ENCODE data around the gene CEMIP. TPM values are rescaled to one million over a fixed set of nuclear protein-coding genes. Genes with fewer than 3 reads are reported as not detected.

Gene CEMIP
- total and polyA plus RNA-seq, 2 of the 13 experiments (the other 11 are each of a cell fraction or from before 2014, with no cell fraction given): 4.3 to 28.5 TPM

- TF ChIP-seq ATAD3A (CRISPR knock-in tag; IDR thresholded peaks at IDR 0.05): no peak
- TF ChIP-seq HMGA1 (CRISPR knock-in tag; conservative IDR thresholded peaks at IDR 0.05): no peak
- TF ChIP-seq EP300 (IDR thresholded peaks at IDR 0.05; ENCODE audit: low read depth in 2 of 2, low read length in 2 of 2): peak; percentile 58 to 90; a peak in 3 of 4 replicates
- peak; percentile 97 for TF ChIP-seq EP300 (CRISPR knock-in tag; IDR thresholded peaks at IDR 0.05; ENCODE audit: borderline replicate concordance)
- peak; percentile 69 for TF ChIP-seq RXRB (CRISPR knock-in tag; IDR thresholded peaks at IDR 0.05; ENCODE audit: borderline replicate concordance)
- no peak for TF ChIP-seq ZNF740 (CRISPR knock-in tag; IDR thresholded peaks at IDR 0.05)
- peak; percentile 89; the same call in 1 of the 2 replicates for TF ChIP-seq ZBTB7B (CRISPR knock-in tag; IDR thresholded peaks at IDR 0.05)
- TF ChIP-seq ZNF678 (CRISPR knock-in tag; IDR thresholded peaks at IDR 0.05): no peak
- no peak for TF ChIP-seq CHD2 (IDR thresholded peaks at IDR 0.05; ENCODE audit: low read depth, low read length)
- TF ChIP-seq MNT (IDR thresholded peaks at IDR 0.05): peak; percentile 25; the same call in 1 of the 2 replicates
- peak; percentile 78 for TF ChIP-seq MAX (IDR thresholded peaks at IDR 0.05)
- TF ChIP-seq ZSCAN25 (CRISPR knock-in tag; IDR thresholded peaks at IDR 0.05): no peak
- TF ChIP-seq ZNF780A (CRISPR knock-in tag; IDR thresholded peaks at IDR 0.05): no peak
- TF ChIP-seq ZNF646 (CRISPR knock-in tag; IDR thresholded peaks at IDR 0.05): no peak
- no peak for TF ChIP-seq ZSCAN20 (CRISPR knock-in tag; IDR thresholded peaks at IDR 0.05; ENCODE audit: borderline replicate concordance)
- 0 out of 2 replicates have a peak, but pooled peaks have one; percentile 12 for TF ChIP-seq FOXA1 (IDR thresholded peaks at IDR 0.05)
- peak; percentile 88 for TF ChIP-seq FOXA1 (CRISPR knock-in tag; IDR thresholded peaks at IDR 0.05)
- TF ChIP-seq THAP11 (CRISPR knock-in tag; IDR thresholded peaks at IDR 0.05): peak; percentile 43; the same call in 1 of the 2 replicates
- peak; percentile 89 for TF ChIP-seq ISL2 (CRISPR knock-in tag; IDR thresholded peaks at IDR 0.05)
- no peak for TF ChIP-seq ZNF580 (CRISPR knock-in tag; IDR thresholded peaks at IDR 0.05; ENCODE audit: borderline replicate concordance, low read depth)
- no peak for TF ChIP-seq FLYWCH1 (CRISPR knock-in tag; IDR thresholded peaks at IDR 0.05)
- peak; percentile 85 for TF ChIP-seq ZNF781 (CRISPR knock-in tag; IDR thresholded peaks at IDR 0.05; ENCODE audit: borderline replicate concordance, not compliant biosample characterization)
These were observed 25.9 kb downstream of the CEMIP start (continued) for GRCh38 chr15:80804970-80805495.
